Activated T-helper 9 cell treated with anti-CD3 and anti-CD28 coated beads, Interleukin-2, amount 50 U/mL, for 16 hours (primary cell): ENCODE measurements around the gene ASXL2.
A peak's percentile ranks its signal among the peaks of the same experiment; 100 is the strongest.

Experiments
- DNase-seq: peaks from one replicate; pipeline ENCODE4 v3.0.0-alpha.2; 2020; ENCODE audit warnings: low read depth

The ASXL2 gene

GRCh38 chr2:25797620-25798488, 80.4 kb downstream of the ASXL2 start:
- peak; percentile 3 for DNase-seq

DNA sequence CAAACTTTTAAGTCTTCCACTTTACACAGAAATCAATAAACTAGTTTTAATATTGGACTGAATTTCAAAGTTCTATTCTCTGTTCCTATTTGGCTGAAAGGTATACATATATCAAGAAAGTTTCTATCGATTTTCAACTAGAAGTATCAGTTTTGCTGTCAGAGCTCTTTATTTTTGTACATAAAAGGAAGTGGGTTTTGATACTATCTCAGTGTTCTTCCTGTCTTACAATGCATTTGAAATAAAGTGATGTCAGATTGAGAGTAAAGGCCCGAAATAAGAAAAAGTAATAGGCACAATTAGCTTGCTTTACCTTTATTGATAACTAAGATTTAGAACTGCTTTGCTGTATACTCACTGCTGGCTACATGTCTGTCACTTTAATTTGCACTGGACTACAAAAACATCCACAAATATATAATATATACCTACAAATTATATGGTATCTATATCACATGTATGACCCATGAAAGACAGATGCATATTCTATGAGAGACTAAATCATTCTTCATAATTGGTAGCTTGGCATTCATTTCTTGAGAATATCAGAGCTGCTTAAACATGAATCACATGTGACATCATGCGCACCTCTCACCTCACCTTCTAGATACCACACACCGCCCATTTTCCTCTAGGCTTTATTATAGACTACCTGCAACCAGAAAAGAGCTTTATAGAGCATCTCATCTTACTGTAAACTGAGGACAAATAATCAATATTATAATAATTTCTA, 83.6 kb downstream of the ASXL2 start:
- DNase-seq, result no peak

DNA sequence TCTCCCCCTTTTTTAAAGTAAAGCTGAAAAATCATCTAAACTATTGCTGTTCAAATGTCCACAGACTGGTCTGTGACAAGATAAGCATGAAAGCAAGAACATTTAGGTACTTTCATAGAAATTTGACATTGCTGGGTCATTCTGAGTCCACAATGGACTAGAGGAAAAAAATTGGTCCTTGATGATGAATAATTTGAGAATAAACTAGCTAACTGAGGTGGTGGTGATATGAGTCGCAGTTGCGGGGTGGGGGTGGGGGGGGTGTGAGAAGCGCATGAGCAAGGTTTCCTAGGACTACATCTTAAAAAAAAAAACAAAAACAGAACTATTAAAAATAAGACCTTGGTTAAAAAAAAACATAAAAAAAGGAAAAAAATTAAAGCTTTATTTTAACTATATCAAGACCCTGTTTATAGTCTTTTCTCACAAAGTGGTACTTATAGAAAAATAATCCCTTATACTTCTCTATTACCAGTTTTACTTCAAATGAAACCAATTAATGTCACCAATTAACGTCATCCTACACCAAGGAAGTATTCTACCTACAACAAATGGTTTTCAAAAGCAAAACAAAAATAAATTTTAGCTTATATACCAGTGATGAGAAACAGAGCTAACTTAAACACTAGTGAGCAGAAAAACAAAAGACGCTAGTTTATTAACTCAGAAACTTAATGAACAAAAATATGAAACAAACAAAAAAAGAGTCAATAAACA, 88.1 kb downstream of the ASXL2 start:
- DNase-seq, result no peak

DNA sequence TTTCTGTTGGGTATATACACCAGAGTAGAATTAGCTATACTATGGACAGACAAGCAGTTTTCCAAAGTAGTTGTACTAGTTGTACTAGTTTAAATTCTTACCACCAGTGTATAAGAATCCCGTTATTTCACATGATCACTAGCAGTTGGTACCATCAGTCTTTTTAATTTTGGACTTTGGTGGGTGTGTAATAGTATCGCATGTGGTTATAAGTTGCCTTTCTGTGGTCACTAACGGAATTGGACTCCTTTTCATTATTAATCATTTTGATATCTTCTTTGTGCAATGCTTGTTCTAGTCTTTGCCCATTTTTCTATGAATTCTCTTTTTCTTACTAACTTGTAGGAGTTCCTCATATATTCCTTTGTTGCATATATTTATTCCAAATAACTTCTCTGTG, 89.8 kb downstream of the ASXL2 start:
- DNase-seq, result no peak

DNA sequence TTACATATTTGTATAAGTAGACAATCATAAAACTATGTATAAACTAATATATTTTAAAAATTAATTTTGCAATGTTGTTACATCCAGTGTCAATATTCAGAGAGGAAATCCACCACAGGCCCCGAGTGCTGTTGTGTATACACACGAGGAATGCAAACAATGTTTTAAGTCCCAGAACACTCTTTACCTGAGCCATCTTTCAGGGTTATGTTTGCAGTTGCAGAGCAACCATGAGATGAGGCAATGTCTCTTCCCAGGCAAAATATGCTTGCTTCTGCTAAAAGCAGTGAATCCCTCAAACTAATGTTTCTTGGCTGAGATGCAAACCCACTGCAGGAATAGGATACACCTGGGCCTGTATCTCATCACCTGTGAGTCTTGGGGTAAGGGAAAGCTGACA, 91.3 kb downstream of the ASXL2 start:
- DNase-seq, result no peak

DNA sequence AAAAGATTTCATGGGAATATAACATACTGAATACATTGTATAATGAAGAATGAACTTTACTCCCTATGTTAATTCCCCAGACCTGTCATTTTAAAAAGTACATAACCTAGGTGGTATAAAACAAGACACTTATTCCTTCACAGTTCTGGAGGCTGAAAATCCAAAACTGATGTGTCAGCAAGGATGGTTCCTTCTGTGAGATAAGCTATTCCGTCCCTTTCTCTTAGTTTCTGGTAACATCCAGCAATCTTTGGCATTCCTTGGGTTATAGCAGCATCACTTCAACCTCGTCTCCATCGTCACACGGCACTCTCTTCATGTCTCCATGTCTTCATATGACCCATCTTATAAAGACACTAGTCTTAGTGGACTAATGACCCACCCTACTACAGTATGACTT, 93.9 kb downstream of the ASXL2 start:
- DNase-seq, result no peak

DNA sequence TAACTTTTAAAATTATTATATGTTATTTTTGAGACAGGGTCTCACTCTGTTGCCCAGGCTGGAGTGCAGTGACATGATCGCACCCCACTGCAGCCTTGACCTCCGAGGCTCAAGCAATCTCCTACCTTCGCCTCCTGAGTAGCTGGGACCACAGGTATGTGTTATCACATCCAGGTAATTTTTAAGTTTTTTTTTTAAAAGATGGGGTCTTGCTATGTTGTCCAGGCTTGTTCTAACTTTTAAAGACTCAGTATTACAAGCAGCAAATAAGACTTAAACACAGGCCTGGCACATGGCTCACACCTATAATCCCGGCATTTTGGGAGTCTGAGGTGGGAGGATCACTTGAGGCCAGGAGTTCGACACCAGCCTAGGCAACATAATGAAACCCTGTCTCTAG, 101.2 kb downstream of the ASXL2 start:
- no peak for DNase-seq

DNA sequence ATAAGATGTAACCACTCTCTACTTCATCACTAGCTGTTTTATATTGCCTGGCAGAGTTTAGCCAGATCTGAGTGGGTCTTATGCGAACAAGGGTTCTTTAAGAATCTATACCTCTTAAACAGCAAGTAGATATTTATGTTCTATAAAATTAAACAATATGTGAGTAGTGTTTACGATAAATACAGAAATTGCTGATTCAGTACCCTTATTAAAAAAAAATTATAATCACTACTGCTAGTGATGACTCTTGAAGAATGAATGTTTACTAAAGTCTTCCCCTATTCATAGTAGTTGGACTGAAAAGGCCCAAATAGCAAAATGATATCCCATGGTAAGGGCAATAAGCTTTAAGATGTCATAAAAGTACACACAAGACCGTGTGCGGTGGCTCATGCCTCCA, 106.2 kb downstream of the ASXL2 start:
- DNase-seq, result no peak

DNA sequence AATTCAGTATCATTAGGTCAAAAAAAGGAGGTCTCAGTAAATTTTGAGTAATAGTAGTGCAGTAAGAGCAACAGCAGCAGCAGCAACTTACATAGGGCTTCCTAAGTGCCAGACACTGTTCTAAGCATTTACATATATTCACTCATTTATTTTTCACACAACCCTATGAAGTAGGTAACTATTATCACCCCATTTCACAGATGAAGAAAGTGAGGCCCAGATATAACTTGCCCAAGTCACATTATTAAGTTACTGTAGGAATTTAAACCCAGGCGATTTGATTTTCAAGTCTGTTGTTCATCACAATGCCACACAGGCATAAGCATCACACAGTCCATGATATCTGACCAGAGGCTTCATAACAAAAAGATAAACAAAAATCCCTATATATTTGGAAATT, 114.7 kb downstream of the ASXL2 start:
- DNase-seq, result no peak

DNA sequence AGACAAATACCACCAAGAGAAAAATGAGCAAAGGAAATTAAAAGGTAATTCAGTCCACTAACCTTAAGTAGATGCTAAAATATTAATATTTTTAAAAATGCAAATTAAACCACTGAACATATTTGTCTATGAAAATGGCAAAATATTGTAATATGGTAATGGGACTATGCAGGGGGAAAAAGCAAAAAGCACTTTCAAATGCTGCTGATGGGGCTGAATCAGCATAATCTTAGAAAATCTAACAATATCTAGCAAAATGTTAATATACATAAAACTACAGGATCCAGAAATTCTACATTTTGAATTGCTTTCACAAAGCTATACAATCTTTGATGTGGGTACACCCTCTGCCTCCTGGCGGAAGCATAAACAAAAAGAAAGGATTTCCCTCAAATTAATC, 118.0 kb downstream of the ASXL2 start:
- no peak for DNase-seq

DNA sequence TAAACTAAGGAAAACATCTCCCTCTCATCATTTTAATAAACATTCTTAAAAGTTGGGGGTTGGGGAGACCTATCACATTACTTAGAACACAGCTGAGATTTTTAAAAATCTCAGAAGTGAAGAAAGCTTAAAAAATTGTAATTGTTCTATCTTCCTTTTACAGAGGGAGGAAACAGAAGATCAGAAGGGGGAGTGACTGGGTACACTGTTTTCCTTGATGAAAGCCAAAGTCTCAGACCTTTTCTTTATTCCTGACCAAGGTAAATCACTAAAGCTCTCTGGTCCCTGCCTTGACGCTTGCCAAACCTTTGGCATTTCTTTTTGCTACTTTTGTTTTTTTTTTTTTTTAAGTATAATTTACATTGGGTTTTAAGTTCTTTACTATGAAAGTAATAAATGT, 119.9 kb downstream of the ASXL2 start:
- no peak for DNase-seq

DNA sequence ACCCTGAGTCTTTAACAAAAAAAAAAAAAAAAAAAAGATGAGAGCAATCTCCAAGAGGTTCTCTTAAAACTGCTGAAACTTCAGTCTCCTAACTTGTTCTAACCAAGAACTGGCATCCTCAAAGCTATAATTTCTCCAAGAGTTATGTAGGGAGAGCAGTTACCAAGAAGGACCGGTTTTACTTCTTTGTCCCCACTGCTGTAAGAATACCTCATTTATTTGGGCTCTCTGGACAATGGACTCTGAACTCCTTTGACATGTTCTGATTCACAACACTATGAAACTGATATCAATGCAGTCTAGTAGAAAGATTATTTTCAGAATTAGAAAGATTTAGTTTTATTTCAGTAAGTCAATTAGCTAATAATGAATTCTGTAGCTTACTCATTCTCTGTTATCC, 120.4 kb downstream of the ASXL2 start:
- DNase-seq, result no peak

DNA sequence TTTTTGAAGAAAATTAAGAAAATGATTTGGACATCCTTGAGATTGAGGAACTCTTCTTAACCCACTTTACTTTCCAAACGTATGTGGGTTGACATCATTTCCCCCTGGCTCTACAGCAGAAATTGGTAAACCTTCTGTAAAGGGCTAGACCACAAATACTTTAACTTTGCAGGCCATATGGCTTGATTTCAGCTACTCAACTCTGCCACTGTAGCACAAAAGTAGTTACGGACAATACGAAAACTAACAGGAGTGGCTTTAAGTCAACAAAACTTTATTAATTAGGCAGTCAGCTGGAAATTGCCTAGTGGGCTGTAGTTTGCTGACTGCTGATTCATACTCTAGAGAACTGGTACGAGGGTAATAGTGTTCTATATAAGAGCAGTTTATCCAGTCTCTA, 121.8 kb downstream of the ASXL2 start:
- DNase-seq, result no peak

DNA sequence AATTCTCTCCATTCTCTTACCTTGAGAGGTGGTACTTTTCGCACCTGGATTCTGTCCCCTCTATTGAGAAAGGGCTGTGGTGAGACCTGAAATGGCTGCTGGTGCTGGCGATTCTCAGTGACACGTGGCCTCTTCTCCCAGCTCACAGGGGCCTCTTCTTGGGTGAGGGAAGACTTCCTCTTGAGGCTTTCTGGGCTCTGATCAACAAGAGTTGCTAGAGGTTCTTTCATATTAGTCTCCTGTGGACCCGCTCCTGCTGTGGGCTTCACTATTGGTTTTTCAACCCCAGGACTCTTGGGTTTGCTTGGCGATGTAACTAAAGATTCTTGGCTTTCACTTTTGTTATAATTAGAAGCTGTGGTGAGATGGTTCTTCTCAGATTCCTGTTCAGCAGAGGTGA, 128.6 kb downstream of the ASXL2 start:
- no peak for DNase-seq

DNA sequence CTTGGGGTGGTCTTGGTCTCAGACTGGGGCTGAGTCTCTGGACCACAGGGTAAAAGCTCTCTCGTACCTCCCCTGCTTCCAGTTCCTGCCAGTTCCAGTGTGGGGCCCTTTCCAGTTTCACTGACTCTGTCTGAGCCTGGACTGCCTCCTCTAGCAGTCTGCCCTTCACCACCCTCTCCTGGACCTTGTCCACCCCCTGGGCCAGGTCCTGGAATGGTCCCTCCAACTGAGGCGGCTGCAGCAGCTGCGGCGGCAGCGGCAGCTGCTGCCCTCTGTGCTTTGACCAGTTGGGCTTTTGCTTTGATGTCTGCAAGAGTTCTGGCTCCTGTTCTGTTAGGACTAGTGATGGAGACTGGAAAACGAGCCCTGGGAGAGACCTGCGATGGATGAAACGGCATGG, 134.2 kb downstream of the ASXL2 start:
- DNase-seq, result no peak

DNA sequence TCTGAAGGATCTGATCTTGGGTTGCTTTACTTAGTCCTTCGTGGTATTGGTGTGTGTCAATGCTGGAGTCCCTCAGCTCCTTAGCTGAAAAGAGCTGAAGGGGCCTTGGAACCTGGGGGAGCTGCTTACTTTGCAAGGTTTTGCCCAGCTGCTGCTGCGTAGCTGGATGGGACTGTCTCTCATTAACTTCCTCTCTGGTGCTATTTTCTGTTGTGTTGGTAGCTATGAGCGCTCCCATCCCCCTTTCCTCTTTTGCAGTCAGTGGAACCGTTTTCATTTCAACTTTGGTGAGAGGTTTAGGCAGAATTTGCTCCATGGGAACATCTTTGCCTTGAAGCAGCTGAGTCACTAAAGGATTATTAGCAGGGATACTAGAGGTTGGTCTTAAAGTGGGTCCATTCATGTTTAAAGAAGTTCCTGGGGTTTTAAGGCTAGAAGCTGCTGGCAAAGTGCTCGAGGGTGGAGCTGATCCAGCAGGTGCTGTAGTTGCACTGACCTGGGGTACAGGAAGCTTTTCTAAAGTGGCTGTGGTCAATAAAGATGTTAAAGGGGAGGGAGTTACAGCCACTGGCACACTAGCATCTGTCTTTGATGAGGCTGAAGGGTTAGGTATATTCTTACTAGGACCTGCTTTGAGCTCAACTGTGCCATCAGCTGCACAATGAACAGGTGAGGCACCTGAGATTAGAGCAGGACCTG, 135.0 kb downstream of the ASXL2 start:
- DNase-seq, result no peak

DNA sequence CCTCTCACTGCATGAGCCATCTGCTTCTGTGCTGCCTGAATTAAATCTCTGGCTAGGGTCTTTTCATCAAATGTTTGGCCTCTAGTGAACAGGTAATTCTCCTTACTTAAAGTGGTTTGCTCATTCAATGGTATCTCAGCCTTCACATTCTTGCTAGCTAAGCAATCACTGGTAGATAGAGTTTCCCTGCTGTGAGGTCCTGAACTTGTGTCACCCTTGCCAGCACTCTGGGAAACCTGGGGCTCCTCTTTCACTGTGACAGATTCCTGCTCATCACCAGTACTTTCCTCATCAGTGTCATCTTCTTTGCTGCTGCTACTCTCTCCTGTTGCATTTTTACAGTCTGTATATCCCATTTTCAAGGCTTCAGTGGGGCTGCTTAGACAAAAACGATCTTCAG, 135.8 kb downstream of the ASXL2 start:
- no peak for DNase-seq

DNA sequence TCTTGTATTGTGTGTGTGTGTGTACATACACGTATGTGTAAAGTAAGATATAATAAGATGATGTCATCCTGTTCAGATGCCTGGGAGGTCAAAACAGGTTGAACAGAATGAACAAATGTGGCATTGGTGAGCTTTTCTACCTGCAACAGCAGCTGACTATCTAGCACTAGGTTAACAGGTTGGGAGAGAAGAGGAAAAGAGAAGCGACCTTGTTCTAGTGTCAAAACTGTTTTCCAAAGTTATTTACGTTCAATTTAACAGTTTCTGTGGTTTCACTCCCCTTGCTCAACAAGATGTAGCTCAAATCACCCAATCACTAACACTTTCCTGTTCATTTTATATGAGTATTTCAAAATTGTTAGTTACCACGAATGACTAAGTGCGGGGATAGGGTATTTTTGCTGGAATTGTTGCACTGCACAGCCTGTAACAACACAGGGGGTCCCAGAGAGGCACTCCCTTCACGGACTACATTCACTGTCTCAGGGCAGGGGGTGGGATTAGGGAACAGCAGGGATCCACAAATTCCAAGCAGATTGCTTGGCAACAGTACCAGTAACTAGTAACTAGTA, 137.4 kb downstream of the ASXL2 start:
- no peak for DNase-seq

DNA sequence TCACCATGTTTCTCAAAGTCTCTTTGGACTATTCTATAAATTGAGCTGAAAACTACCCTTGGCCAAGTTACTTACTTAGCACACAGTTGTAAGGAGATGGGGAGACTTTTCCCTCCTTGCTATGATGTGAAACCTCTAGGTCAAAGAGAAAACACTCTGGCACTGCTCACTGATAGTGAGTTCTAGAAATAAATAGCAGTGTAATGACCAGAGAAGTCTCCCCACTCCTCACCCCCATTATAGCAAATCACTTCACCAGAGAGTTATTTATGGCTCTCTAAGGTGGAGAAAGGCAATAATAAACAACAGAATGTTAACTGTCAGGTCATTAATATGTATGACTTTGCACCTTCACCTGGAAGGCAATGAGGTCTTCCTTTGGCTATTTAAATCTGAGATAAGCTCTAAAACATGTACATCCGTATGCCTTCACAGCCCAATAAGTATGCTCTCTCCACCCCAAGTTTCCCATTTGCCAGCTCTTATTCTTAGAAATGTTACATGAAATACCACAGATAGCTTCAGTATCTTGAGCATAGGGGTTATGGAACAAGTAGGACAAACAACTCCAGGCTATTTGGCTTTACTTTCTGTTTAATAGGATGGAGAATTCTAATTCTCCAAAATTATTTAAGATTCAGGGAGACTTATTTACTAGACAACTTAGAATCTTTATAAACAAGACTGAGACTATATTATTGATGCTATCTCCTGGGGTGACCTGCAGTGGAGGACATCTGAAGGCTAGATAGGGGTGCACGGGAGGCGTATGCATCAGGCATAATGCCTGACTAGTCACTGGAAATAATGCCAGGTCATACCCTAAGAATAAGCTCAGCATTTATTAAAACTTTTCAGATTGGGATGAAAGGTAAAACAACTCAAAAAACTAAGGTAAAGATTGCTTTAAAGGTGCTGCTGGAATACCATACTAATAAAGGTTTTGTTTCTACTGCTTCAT, 139.6 kb downstream of the ASXL2 start:
- no peak for DNase-seq

DNA sequence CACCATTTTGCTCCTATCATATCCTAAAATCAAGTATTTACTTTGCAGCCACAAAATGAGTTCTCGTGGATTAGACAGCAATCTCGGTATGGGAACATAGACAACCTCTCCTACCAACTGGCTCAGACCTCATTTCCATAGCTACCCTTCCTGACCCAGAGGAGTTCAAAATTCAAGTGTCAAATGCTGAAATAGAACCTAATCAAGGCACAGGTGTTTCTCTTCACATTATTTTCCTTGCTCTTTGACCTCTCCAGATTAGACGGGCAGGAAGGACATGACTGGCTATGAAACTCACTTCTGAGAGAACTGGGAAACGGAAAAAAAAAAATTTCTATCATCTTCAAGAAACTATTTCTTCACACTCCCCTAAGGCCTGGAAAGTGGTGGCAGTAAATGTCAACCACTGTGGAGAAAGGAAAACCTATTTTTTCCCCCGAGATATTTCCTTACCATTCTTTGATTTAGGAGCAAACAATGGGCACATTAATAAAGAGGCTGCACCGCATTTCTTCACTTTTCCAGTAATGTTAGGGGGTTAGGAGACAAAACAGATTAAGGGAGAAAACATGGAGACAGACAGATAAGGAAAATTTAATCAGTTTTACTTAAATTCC, 141.3 kb downstream of the ASXL2 start:
- DNase-seq, result no peak
